K562 (cell line): ENCODE data around the gene OR1B1. TPM values are rescaled to one million over a fixed set of nuclear protein-coding genes. Genes with fewer than 3 reads are reported as not detected.
A peak's percentile ranks its signal among the peaks of the same experiment; 100 is the strongest.

Source experiments
- DMBX1 ChIP-seq: fragments of 250-450 bp; sonication (Bioruptor Pico); IDR thresholded peaks from 2 replicates; pipeline ENCODE4 v1.8.0; 2022; ENCODE audit warnings: inconsistent platforms, mild to moderate bottlenecking, moderate library complexity, borderline replicate concordance
- GTF2A2 ChIP-seq: IDR thresholded peaks from 2 replicates; pipeline ENCODE4 v1.6.1; 2016; ENCODE audit warnings: mild to moderate bottlenecking, missing genetic modification characterization, missing compliant biosample characterization
- MAFF ChIP-seq: IDR thresholded peaks from 2 replicates; pipeline ENCODE4 v1.6.1; 2012; ENCODE audit warnings: low read length, improper control_type of control experiment
- PHF21A ChIP-seq: fragments of 450-650 bp; IDR thresholded peaks from 2 replicates; pipeline ENCODE4 v1.6.1; 2017; ENCODE audit warnings: low read depth, borderline replicate concordance
- POLR2AphosphoS2 ChIP-seq: IDR thresholded peaks from 2 replicates; pipeline ENCODE4 v1.6.1; 2012; ENCODE audit warnings: low read length, improper control_type of control experiment
- polyA plus RNA-seq, 8 experiments: library from polyadenylated mRNA; depleted of rRNA in 4 of 8; stranded (reverse) in 5 of 8; unstranded in 3 of 8; fragments of >200 nt; fragmentation: Nextera tagmentation in 2 of 8; fragmentation: Illumina TruSeq in 1 of 8; extraction: Ambion mirVana in 2 of 8; extraction: Trizol in 1 of 8; gene quantifications; 2 replicates each; pipeline versions ENCODE4 v1.2.1 to v1.2.3, GENCODE V29; 2011 to 2014; ENCODE audit warnings: inconsistent platforms in 1 of 8, missing spikeins in 1 of 8
- total RNA-seq, 7 experiments: library from RNA; depleted of rRNA in 6 of 7; stranded (reverse); fragments of >200 nt in 6 of 7; fragmentation: Illumina TruSeq in 2 of 7; extraction: Trizol in 2 of 7; gene quantifications; 2 replicates each; pipeline versions ENCODE4 v1.2.1 to v1.2.3, GENCODE V29; 2011 to 2021; ENCODE audit warnings: low replicate concordance in 1 of 7
- TF ChIP-seq, protein P1 (sequence below): fragments of 450-650 bp; IDR thresholded peaks from 2 replicates; pipeline ENCODE4 v1.6.1; 2017; ENCODE audit warnings: antibody characterized with exemption, mild to moderate bottlenecking
- TF ChIP-seq, protein P2 (sequence below), 2 experiments: fragments of 450-650 bp in 1 of 2; sonication (generic) in 1 of 2; formaldehyde crosslinking in 1 of 2; IDR thresholded peaks in 1 of 2; conservative IDR thresholded peaks in 1 of 2; 2 replicates each; pipeline versions ENCODE4 v1.6.1 to v1.8.1; 2016 to 2023; ENCODE audit warnings: mild to moderate bottlenecking in 2 of 2, moderate library complexity in 2 of 2, inconsistent platforms in 1 of 2, missing genetic modification reagents in 1 of 2
- TF ChIP-seq, protein P3 (sequence below): fragments of 450-650 bp; IDR thresholded peaks from 2 replicates; pipeline ENCODE4 v1.7.1; 2018; ENCODE audit warnings: mild to moderate bottlenecking, low read depth; ENCODE audit not compliant: partially characterized antibody
- TF ChIP-seq, protein P4 (sequence below): sonication (generic); formaldehyde crosslinking; IDR thresholded peaks from 2 replicates; pipeline ENCODE4 v1.8.1; 2023; ENCODE audit warnings: mild to moderate bottlenecking, missing genetic modification reagents

OR1B1 gene
- total and polyA plus RNA-seq, 9 of the 15 experiments (the other 6 are each of a cell fraction or from before 2014, with no cell fraction given) = not detected

DNA sequence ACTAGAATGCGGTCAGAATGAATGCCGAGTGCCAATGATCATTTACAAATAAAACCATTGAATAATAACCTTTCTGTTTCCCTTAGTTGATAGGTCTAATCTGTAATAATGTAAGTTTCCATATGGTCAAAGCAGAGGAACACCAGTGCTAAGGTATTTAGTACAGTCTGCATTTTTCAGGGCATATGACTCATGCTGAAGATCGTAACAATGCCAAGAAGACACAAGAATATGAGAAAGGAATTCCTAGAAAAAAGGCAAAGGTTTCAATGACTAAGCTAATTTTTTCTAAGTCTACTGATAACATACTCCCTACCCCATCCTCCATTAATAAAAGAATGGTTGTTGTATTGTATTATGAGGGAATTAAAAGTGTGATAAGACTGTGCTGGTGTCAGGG lies 77.1 kb downstream of the OR1B1 start (continued):
- TF ChIP-seq, protein P1, sequence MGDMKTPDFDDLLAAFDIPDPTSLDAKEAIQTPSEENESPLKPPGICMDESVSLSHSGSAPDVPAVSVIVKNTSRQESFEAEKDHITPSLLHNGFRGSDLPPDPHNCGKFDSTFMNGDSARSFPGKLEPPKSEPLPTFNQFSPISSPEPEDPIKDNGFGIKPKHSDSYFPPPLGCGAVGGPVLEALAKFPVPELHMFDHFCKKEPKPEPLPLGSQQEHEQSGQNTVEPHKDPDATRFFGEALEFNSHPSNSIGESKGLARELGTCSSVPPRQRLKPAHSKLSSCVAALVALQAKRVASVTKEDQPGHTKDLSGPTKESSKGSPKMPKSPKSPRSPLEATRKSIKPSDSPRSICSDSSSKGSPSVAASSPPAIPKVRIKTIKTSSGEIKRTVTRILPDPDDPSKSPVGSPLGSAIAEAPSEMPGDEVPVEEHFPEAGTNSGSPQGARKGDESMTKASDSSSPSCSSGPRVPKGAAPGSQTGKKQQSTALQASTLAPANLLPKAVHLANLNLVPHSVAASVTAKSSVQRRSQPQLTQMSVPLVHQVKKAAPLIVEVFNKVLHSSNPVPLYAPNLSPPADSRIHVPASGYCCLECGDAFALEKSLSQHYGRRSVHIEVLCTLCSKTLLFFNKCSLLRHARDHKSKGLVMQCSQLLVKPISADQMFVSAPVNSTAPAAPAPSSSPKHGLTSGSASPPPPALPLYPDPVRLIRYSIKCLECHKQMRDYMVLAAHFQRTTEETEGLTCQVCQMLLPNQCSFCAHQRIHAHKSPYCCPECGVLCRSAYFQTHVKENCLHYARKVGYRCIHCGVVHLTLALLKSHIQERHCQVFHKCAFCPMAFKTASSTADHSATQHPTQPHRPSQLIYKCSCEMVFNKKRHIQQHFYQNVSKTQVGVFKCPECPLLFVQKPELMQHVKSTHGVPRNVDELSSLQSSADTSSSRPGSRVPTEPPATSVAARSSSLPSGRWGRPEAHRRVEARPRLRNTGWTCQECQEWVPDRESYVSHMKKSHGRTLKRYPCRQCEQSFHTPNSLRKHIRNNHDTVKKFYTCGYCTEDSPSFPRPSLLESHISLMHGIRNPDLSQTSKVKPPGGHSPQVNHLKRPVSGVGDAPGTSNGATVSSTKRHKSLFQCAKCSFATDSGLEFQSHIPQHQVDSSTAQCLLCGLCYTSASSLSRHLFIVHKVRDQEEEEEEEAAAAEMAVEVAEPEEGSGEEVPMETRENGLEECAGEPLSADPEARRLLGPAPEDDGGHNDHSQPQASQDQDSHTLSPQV = peak; percentile 81
- TF ChIP-seq GTF2A2 (tag) = no peak
- TF ChIP-seq, protein P2, sequence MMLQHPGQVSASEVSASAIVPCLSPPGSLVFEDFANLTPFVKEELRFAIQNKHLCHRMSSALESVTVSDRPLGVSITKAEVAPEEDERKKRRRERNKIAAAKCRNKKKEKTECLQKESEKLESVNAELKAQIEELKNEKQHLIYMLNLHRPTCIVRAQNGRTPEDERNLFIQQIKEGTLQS (IDR thresholded peaks at IDR 0.05) = peak; percentile 89
- TF ChIP-seq, protein P2 (CRISPR knock-in tag; conservative IDR thresholded peaks at IDR 0.05) = no peak
- no peak for TF ChIP-seq PHF21A
- TF ChIP-seq, protein P3, sequence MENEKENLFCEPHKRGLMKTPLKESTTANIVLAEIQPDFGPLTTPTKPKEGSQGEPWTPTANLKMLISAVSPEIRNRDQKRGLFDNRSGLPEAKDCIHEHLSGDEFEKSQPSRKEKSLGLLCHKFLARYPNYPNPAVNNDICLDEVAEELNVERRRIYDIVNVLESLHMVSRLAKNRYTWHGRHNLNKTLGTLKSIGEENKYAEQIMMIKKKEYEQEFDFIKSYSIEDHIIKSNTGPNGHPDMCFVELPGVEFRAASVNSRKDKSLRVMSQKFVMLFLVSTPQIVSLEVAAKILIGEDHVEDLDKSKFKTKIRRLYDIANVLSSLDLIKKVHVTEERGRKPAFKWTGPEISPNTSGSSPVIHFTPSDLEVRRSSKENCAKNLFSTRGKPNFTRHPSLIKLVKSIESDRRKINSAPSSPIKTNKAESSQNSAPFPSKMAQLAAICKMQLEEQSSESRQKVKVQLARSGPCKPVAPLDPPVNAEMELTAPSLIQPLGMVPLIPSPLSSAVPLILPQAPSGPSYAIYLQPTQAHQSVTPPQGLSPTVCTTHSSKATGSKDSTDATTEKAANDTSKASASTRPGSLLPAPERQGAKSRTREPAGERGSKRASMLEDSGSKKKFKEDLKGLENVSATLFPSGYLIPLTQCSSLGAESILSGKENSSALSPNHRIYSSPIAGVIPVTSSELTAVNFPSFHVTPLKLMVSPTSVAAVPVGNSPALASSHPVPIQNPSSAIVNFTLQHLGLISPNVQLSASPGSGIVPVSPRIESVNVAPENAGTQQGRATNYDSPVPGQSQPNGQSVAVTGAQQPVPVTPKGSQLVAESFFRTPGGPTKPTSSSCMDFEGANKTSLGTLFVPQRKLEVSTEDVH = no peak
- TF ChIP-seq POLR2AphosphoS2 = no peak
- TF ChIP-seq DMBX1 (CRISPR knock-in tag) = no peak
- TF ChIP-seq, protein P4, sequence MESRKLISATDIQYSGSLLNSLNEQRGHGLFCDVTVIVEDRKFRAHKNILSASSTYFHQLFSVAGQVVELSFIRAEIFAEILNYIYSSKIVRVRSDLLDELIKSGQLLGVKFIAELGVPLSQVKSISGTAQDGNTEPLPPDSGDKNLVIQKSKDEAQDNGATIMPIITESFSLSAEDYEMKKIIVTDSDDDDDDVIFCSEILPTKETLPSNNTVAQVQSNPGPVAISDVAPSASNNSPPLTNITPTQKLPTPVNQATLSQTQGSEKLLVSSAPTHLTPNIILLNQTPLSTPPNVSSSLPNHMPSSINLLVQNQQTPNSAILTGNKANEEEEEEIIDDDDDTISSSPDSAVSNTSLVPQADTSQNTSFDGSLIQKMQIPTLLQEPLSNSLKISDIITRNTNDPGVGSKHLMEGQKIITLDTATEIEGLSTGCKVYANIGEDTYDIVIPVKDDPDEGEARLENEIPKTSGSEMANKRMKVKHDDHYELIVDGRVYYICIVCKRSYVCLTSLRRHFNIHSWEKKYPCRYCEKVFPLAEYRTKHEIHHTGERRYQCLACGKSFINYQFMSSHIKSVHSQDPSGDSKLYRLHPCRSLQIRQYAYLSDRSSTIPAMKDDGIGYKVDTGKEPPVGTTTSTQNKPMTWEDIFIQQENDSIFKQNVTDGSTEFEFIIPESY (CRISPR knock-in tag) = no peak
- peak; percentile 87 for TF ChIP-seq MAFF
